ENCODE measurements around the gene FASTK. TPM values are rescaled to one million over a fixed set of nuclear protein-coding genes. Genes with fewer than 3 reads are reported as not detected.

FASTK gene
- total RNA-seq, 1 experiment from 2014 or later: 86.4 TPM

- peak overlapping the region; percentile 57 to 90 for H3K4me3 ChIP-seq (replicated peaks in 1 of 2; ENCODE audit: low read depth in 1 of 2, low read length in 2 of 2)
- RAD21 ChIA-PET (ENCODE audit: low non-redundant PET in 1 of 2, low total read pairs in 2 of 2, uncharacterized antibody in 2 of 2, unreplicated experiment in 2 of 2): interaction anchor here in 1 of 2 experiments (0.9 to 1.0 kb wide), 2 partner anchors 26 to 57 kb away, joined by 3 read pairs; partner anchors contain the start of gene ABCB8
These were observed 4.7 kb upstream of the FASTK start for GRCh38 chr7:151085329-151085690.

More at GRCh38 chr7:151085329-151085690, 4.7 kb upstream of the FASTK start:
- Histone ChIP-seq H3K36me3 (ENCODE audit: control insufficient read depth in 1 of 2, insufficient read depth in 2 of 2, low read length in 2 of 2) (peaks cover 0 to 10% of the 10 kb centered on the region in 2 experiments; a peak in 1 of 4 replicates), H3K4me2 (ENCODE audit: low read length) (peak overlapping the region; percentile 87), H3K27ac (ENCODE audit: low read depth, low read length) (peak overlapping the region; percentile 90), H3K9ac (ENCODE audit: low read length) (peak overlapping the region; percentile 59), H3K9me2 (ENCODE audit: insufficient read depth) (no peaks in the 10 kb centered on the region), H3K9me3 (ENCODE audit: control insufficient read depth in 1 of 2, insufficient read depth in 1 of 2, low read depth in 1 of 2, low read length in 2 of 2) (no peaks in the 10 kb centered on the region), H3K4me1 (ENCODE audit: control insufficient read depth in 1 of 2, insufficient read depth in 2 of 2, low read length in 2 of 2) (peaks cover 30 to 54% of the 10 kb centered on the region in 2 experiments), H4K20me1 (ENCODE audit: insufficient read depth) (no peaks in the 10 kb centered on the region), H2AFZ (ENCODE audit: low read depth, low read length, poor library complexity, severe bottlenecking) (no peak overlapping the region), H3K27me3 (ENCODE audit: insufficient read depth, low read length) (no peaks in the 10 kb centered on the region), H3K79me2 (ENCODE audit: insufficient read depth, low read length) (peaks cover 58% of the 10 kb centered on the region)
- no peak for TF ChIP-seq YY1 (IDR thresholded peaks at IDR 0.05; ENCODE audit: extremely low read depth, insufficient replicate concordance, low read depth, low read length)
- TF ChIP-seq CEBPB (IDR thresholded peaks at IDR 0.05; ENCODE audit: low read depth): no peak
- no peak for TF ChIP-seq ATF3 (IDR thresholded peaks at IDR 0.05)
- TF ChIP-seq CTCF (IDR thresholded peaks at IDR 0.05 in 2 of 3, conservative IDR thresholded peaks at IDR 0.05 in 1 of 3; ENCODE audit: borderline replicate concordance in 1 of 3, insufficient read depth in 1 of 3, low read depth in 2 of 3, low read length in 2 of 3): no peak
- no peak for TF ChIP-seq TCF7L2 (IDR thresholded peaks at IDR 0.05; ENCODE audit: borderline replicate concordance, extremely low read depth, insufficient read depth, insufficient read length)
- TF ChIP-seq ZNF274 (IDR thresholded peaks at IDR 0.05; ENCODE audit: low read depth, low read length): no peak
- TF ChIP-seq ZFX (IDR thresholded peaks at IDR 0.05): no peak
- no peak for TF ChIP-seq EZH2 (IDR thresholded peaks at IDR 0.05)
- no peak for TF ChIP-seq EGR1 (IDR thresholded peaks at IDR 0.05; ENCODE audit: low read depth)
- TF ChIP-seq RAD21 (IDR thresholded peaks at IDR 0.05; ENCODE audit: low read depth): no peak
- TF ChIP-seq FOSL1 (IDR thresholded peaks at IDR 0.05; ENCODE audit: low read depth): no peak
- TF ChIP-seq MAX (IDR thresholded peaks at IDR 0.05): no peak
- TF ChIP-seq ZBTB33 (IDR thresholded peaks at IDR 0.05; ENCODE audit: extremely low read depth, insufficient replicate concordance, low read length): no peak
- no peak for ATAC-seq
- no peak for DNase-seq (ENCODE audit: low read depth, low spot score)
- intact Hi-C loops (cut with micrococcal nuclease): no loop called here
- ChIA-PET POLR2A (interaction anchor here (0.7 to 1.6 kb wide), 4 partner anchors 8 to 31 kb away, joined by 4 to 9 read pairs (median 6); no protein-coding TSS in a partner anchor), CTCF (interaction anchor here (0.8 to 1.6 kb wide), 4 partner anchors 24 to 67 kb away, joined by 3 to 5 read pairs (median 4); no protein-coding TSS in a partner anchor)
- BruUV-seq (replicated peaks): no TSS peak

Data from HCT116 (cell line).